Right renal cortex interstitium (tissue), 3 donors: ENCODE measurements around the gene ZZZ3. TPM values are rescaled to one million over a fixed set of nuclear protein-coding genes. Genes with fewer than 3 reads are reported as not detected.
"Not testable (repeated sequence)": the region's sequence is repeated elsewhere in the genome, so short reads cannot be mapped to it uniquely, and the experiment has no call there.

Experiments used
- DNase-seq, 3 donors: peaks; one replicate each; pipeline ENCODE4 v3.0.0-alpha.2; 2013; ENCODE audit warnings: low read depth in 3 of 3, low spot score in 2 of 3
- polyA plus RNA-seq, 3 donors: library from polyadenylated mRNA; unstranded; fragments of 120-200 nt; gene quantifications; one replicate each; pipeline ENCODE4 v1.2.1, GENCODE V29; 2013; ENCODE audit not compliant: insufficient read length in 3 of 3

The ZZZ3 gene
- 10 to 100 TPM; 64.2 to 72.9 (median 68.4) TPM for polyA plus RNA-seq

GRCh38 chr1:77682460-77683159 lies at the start of gene ZZZ3:
ZZZ3 (minus strand) TSS chr1:77682658; CDS start chr1:77633354, 49,304 bp downstream.
- peak; percentile 94 to 100 (median 95) for DNase-seq

- DNase-seq: no peak
Observed at GRCh38 chr1:77732090-77732489, 49.6 kb upstream of the ZZZ3 start.

GRCh38 chr1:77725706-77726105 lies 43.2 kb upstream of the ZZZ3 start:
- no peak for DNase-seq

- no peak for DNase-seq
Observed at GRCh38 chr1:77718181-77718580, 35.7 kb upstream of the ZZZ3 start.

GRCh38 chr1:77716065-77716464 lies 33.6 kb upstream of the ZZZ3 start:
- no peak for DNase-seq

GRCh38 chr1:77709727-77710126 lies 27.3 kb upstream of the ZZZ3 start:
- no peak for DNase-seq

- DNase-seq: no peak
Observed at GRCh38 chr1:77706321-77706720, 23.9 kb upstream of the ZZZ3 start.

GRCh38 chr1:77704736-77705135 lies 22.3 kb upstream of the ZZZ3 start:
- DNase-seq: no peak

- DNase-seq: not testable (repeated sequence)
Observed at GRCh38 chr1:77699673-77700072, 17.2 kb upstream of the ZZZ3 start.

GRCh38 chr1:77697441-77697840 lies 15.0 kb upstream of the ZZZ3 start:
- DNase-seq: no peak

- DNase-seq: no peak
Observed at GRCh38 chr1:77688939-77689338, 6.5 kb upstream of the ZZZ3 start.

GRCh38 chr1:77687519-77687906 lies 5.1 kb upstream of the ZZZ3 start:
- DNase-seq: no peak

- no peak for DNase-seq
Observed at GRCh38 chr1:77686796-77687518, 4.5 kb upstream of the ZZZ3 start.

GRCh38 chr1:77683160-77684148 lies 996 bp upstream of the ZZZ3 start:
- DNase-seq: peak; percentile 66 to 79 (median 67)

- no peak for DNase-seq
Observed at GRCh38 chr1:77680173-77680572, 2.3 kb downstream of the ZZZ3 start.

GRCh38 chr1:77678660-77679610 lies 3.5 kb downstream of the ZZZ3 start:
- no peak for DNase-seq

- DNase-seq: not testable (repeated sequence)
Observed at GRCh38 chr1:77674807-77675206, 7.7 kb downstream of the ZZZ3 start.

- no peak for DNase-seq
Observed at GRCh38 chr1:77673716-77674355, 8.6 kb downstream of the ZZZ3 start.

- DNase-seq: no peak
Observed at GRCh38 chr1:77673030-77673429, 9.4 kb downstream of the ZZZ3 start.
